CD4-positive, alpha-beta T cell (primary cell): Measurements from ENCODE around the gene ARHGAP10. TPM values are rescaled to one million over a fixed set of nuclear protein-coding genes. Genes with fewer than 3 reads are reported as not detected.

Source experiments
- ATAC-seq: fragments of 200-7000 bp; cut with Tn5 transposase; one replicate; pipeline ENCODE4 v1.10.0; 2022; ENCODE audit warnings: mild to moderate bottlenecking; ENCODE audit not compliant: poor library complexity
- CTCF ChIA-PET: fragments of 350-600 bp; sonication (Branson Sonifier 250); formaldehyde crosslinking; loops from one replicate; lab custom pipeline; 2021; ENCODE audit warnings: antibody characterized with exemption, inconsistent platforms; lab: Charles Lee
- POLR2A ChIA-PET: fragments of 350-600 bp; sonication (Branson Sonifier 250); formaldehyde crosslinking; loops from one replicate; lab custom pipeline; 2021; ENCODE audit warnings: antibody characterized with exemption, inconsistent platforms; lab: Charles Lee
- DNase-seq, 14 experiments: peaks; one replicate each; pipeline ENCODE4 v3.0.0-alpha.2; 2013 to 2020; ENCODE audit warnings: mixed read lengths in 2 of 14
- H3K27ac ChIP-seq, 2 donors: one replicate each; pipeline versions ENCODE4 v1.5.1 to v1.7.0; 2013; ENCODE audit warnings: low read length in 2 of 2, low read depth in 1 of 2, mild to moderate bottlenecking in 1 of 2
- H3K27me3 ChIP-seq, 2 experiments: 1 replicate in 1 of 2; 2 replicates in 1 of 2; pipeline versions ENCODE4 v1.6.1 to v1.7.0; 2013; ENCODE audit warnings: low read length in 2 of 2, control low read depth in 1 of 2, mild to moderate bottlenecking in 1 of 2, moderate library complexity in 1 of 2; ENCODE audit not compliant: insufficient read depth in 2 of 2, control insufficient read depth in 1 of 2
- H3K36me3 ChIP-seq: one replicate; pipeline ENCODE4 v1.6.1; 2013; ENCODE audit warnings: low read length, control low read depth; ENCODE audit not compliant: insufficient read depth
- H3K4me1 ChIP-seq: one replicate; pipeline ENCODE4 v1.6.1; 2013; ENCODE audit warnings: low read length, control low read depth; ENCODE audit not compliant: insufficient read depth
- H3K4me3 ChIP-seq: one replicate; pipeline ENCODE4 v1.5.1; 2013; ENCODE audit warnings: mild to moderate bottlenecking, low read length, moderate library complexity
- H3K9me3 ChIP-seq, 2 experiments: 1 replicate in 1 of 2; 2 replicates in 1 of 2; pipeline versions ENCODE4 v1.6.1 to v1.7.0; 2013; ENCODE audit warnings: low read length in 2 of 2, mild to moderate bottlenecking in 2 of 2, control low read depth in 1 of 2, moderate library complexity in 1 of 2; ENCODE audit not compliant: control insufficient read depth in 1 of 2, insufficient read depth in 1 of 2
- H3K27ac Mint-ChIP-seq: one replicate; pipeline ENCODE4 v1.8.0; 2020; ENCODE audit warnings: mixed read lengths
- H3K27me3 Mint-ChIP-seq: one replicate; pipeline ENCODE4 v1.8.0; 2021; ENCODE audit warnings: mixed read lengths
- H3K36me3 Mint-ChIP-seq: one replicate; pipeline ENCODE4 v1.8.0; 2021; ENCODE audit warnings: low read depth, mixed read lengths
- H3K4me1 Mint-ChIP-seq: one replicate; pipeline ENCODE4 v1.8.0; 2021; ENCODE audit warnings: low read depth, mixed read lengths
- H3K4me3 Mint-ChIP-seq: one replicate; pipeline ENCODE4 v1.8.0; 2020; ENCODE audit warnings: mild to moderate bottlenecking, mixed read lengths
- H3K9me3 Mint-ChIP-seq: one replicate; pipeline ENCODE4 v1.8.0; 2020; ENCODE audit warnings: mixed read lengths
- CTCF ChIP-seq: fragments of 200-600 bp; IDR thresholded peaks from one replicate; pipeline ENCODE4 v1.8.0; 2022; ENCODE audit warnings: antibody characterized with exemption, mild to moderate bottlenecking
- intact Hi-C, 2 experiments: fragments of 100-400 bp; cut with DNase I in 1 of 2; cut with micrococcal nuclease in 1 of 2; formaldehyde crosslinking; loops; one replicate each; pipeline versions ENCODE4 v1.15.1 to v1.9.0; 2023 to 2025; cut with DNase I, micrococcal nuclease
- total RNA-seq, 174 experiments: library from RNA in 2 of 174; stranded (reverse) in 2 of 174; gene quantifications; one replicate each; pipeline ENCODE4 v1.2.3 and lab custom pipeline; 2021 to 2026

Gene ARHGAP10
- total RNA-seq, 2 experiments from 2014 or later: 5.6 to 5.7 TPM

- Histone ChIP-seq H3K27ac (no peak overlapping the region), H3K4me1 (no peaks in the 10 kb centered on the region), H3K27me3 (no peaks in the 10 kb centered on the region), H3K36me3 (no peaks in the 10 kb centered on the region), H3K9me3 (no peaks in the 10 kb centered on the region), H3K4me3 (no peak overlapping the region)
- no peaks in the 10 kb centered on the region for H3K36me3 Mint-ChIP-seq
- DNase-seq (no peak), ATAC-seq (no peak)
- POLR2A ChIA-PET: no interaction called here
- H3K4me1 Mint-ChIP-seq: no peaks in the 10 kb centered on the region
- no peak overlapping the region for H3K4me3 Mint-ChIP-seq
- no peak overlapping the region for H3K27ac Mint-ChIP-seq
- H3K9me3 Mint-ChIP-seq: no peaks in the 10 kb centered on the region
- no peak for TF ChIP-seq CTCF
- CTCF ChIA-PET: no interaction called here
- intact Hi-C loops: no loop called here
- H3K27me3 Mint-ChIP-seq: no peaks in the 10 kb centered on the region
Measured at GRCh38 chr4:147769386-147769785, 37.5 kb downstream of the ARHGAP10 start.

GRCh38 chr4:147770831-147771230, 38.9 kb downstream of the ARHGAP10 start:
- DNase-seq (no peak), ATAC-seq (no peak)
- H3K4me1 ChIP-seq: no peaks in the 10 kb centered on the region
- no peaks in the 10 kb centered on the region for H3K9me3 Mint-ChIP-seq
- no peaks in the 10 kb centered on the region for H3K27me3 ChIP-seq
- H3K4me3 ChIP-seq: no peak overlapping the region
- TF ChIP-seq CTCF: no peak
- H3K36me3 ChIP-seq: no peaks in the 10 kb centered on the region
- H3K4me1 Mint-ChIP-seq: no peaks in the 10 kb centered on the region
- ChIA-PET POLR2A (no interaction called here), CTCF (no interaction called here)
- no peak overlapping the region for H3K27ac ChIP-seq
- H3K36me3 Mint-ChIP-seq: no peaks in the 10 kb centered on the region
- no peak overlapping the region for H3K27ac Mint-ChIP-seq
- H3K9me3 ChIP-seq: no peaks in the 10 kb centered on the region
- intact Hi-C loops: no loop called here
- no peaks in the 10 kb centered on the region for H3K27me3 Mint-ChIP-seq
- H3K4me3 Mint-ChIP-seq: no peak overlapping the region

GRCh38 chr4:147772056-147772455, 40.2 kb downstream of the ARHGAP10 start:
- no peak overlapping the region for H3K4me3 Mint-ChIP-seq
- H3K4me3 ChIP-seq: no peak overlapping the region
- no peak overlapping the region for H3K27ac ChIP-seq
- no peaks in the 10 kb centered on the region for H3K9me3 ChIP-seq
- no peaks in the 10 kb centered on the region for H3K36me3 Mint-ChIP-seq
- intact Hi-C loops: no loop called here
- H3K4me1 ChIP-seq: no peaks in the 10 kb centered on the region
- DNase-seq: no peak
- H3K4me1 Mint-ChIP-seq: no peaks in the 10 kb centered on the region
- H3K27me3 ChIP-seq: no peaks in the 10 kb centered on the region
- ChIA-PET CTCF (interaction anchor here (0.6 to 1.1 kb wide), 2 partner anchors 10 to 96 kb away, joined by 3 to 4 read pairs; no protein-coding TSS in a partner anchor), POLR2A (no interaction called here)
- no peaks in the 10 kb centered on the region for H3K36me3 ChIP-seq
- H3K27ac Mint-ChIP-seq: no peak overlapping the region
- no peak for TF ChIP-seq CTCF
- H3K9me3 Mint-ChIP-seq: no peaks in the 10 kb centered on the region
- H3K27me3 Mint-ChIP-seq: no peaks in the 10 kb centered on the region
- no peak for ATAC-seq
